ENCODE data around the gene WIPF1.
A peak's percentile ranks its signal among the peaks of the same experiment; 100 is the strongest.
"Not testable (repeated sequence)": the region's sequence is repeated elsewhere in the genome, so short reads cannot be mapped to it uniquely, and the experiment has no call there.

WIPF1 gene

DNA sequence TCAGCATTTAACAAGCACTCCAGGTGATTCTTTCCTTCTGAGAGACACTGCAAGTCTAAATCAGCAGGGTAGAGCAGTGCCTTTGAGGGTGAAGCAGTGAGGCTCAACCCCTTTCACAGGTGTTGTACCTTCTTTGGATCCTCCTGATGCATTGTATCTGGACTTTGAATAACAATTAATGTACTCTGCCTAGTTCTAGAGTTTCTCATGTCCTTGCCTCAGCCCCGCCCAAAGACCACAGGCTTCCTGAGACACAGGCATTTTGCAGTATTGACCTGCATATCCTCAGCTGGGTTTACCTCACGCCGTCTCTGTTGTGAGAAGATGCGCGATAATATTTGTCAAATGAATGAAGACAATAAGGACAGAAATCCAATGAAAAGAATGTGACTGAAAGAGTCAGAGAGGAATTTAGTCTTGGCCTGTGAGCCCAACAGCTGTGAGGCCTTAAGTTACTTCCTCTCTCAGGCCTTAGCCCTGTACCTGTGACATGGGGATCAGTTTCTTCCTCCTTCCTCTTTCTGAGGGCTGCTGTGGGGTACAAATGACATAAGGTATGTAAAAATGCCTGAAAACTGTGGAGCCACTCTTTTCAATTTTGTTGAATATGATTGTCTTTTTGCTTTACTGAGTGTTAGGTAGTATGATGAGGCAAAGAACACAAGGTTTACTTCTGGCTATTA is 43.7 kb downstream of the WIPF1 start:
- Histone ChIP-seq H3K27me3 (ENCODE audit: control insufficient read depth, low read length) (no peaks in the 10 kb centered on the region), H3K27ac (ENCODE audit: low read depth, low read length) (peak overlapping the region; percentile 16; the same call in 1 of the 2 replicates), H3K79me2 (ENCODE audit: control insufficient read depth, low read length) (no peaks in the 10 kb centered on the region), H3K4me1 (ENCODE audit: control insufficient read depth, low read length) (peaks cover 15% of the 10 kb centered on the region), H3K4me2 (ENCODE audit: low read length) (peak overlapping the region; percentile 34), H3K36me3 (ENCODE audit: control insufficient read depth, low read length) (no peaks in the 10 kb centered on the region), H3K9me2 (replicated peaks; ENCODE audit: control insufficient read depth, low read length) (no peaks in the 10 kb centered on the region), H4K20me1 (ENCODE audit: control insufficient read depth, insufficient read depth, low read depth, low read length) (no peaks in the 10 kb centered on the region), H3F3A (ENCODE audit: control insufficient read depth, insufficient read depth) (peaks cover 11% of the 10 kb centered on the region; the same call in 1 of the 2 replicates), H3K4me3 (ENCODE audit: low read length) (no peak overlapping the region; the same call in 1 of the 2 replicates), H3K9me3 (ENCODE audit: control insufficient read depth, insufficient read depth, low read length) (no peaks in the 10 kb centered on the region)
- TF ChIP-seq EZH2phosphoT487 (IDR thresholded peaks at IDR 0.05; ENCODE audit: borderline replicate concordance, low read length): no peak
- TF ChIP-seq CTCF (IDR thresholded peaks at IDR 0.05; ENCODE audit: low read depth, low read length, poor library complexity, severe bottlenecking): no peak

GRCh38 chr2:174552880-174553279 is 44.7 kb downstream of the WIPF1 start:
- H3K79me2 ChIP-seq (ENCODE audit: control insufficient read depth, low read length): no peaks in the 10 kb centered on the region
- H3K9me3 ChIP-seq (ENCODE audit: control insufficient read depth, insufficient read depth, low read length): no peaks in the 10 kb centered on the region
- no peaks in the 10 kb centered on the region for H3K9me2 ChIP-seq (replicated peaks; ENCODE audit: control insufficient read depth, low read length)
- TF ChIP-seq EZH2phosphoT487 (IDR thresholded peaks at IDR 0.05; ENCODE audit: borderline replicate concordance, low read length) (no peak), CTCF (IDR thresholded peaks at IDR 0.05; ENCODE audit: low read depth, low read length, poor library complexity, severe bottlenecking) (no peak)
- H3K27ac ChIP-seq (ENCODE audit: low read depth, low read length): no peak overlapping the region
- peaks cover 15% of the 10 kb centered on the region for H3K4me1 ChIP-seq (ENCODE audit: control insufficient read depth, low read length)
- H3F3A ChIP-seq (ENCODE audit: control insufficient read depth, insufficient read depth): peaks cover 9% of the 10 kb centered on the region; the same call in 1 of the 2 replicates
- H3K4me2 ChIP-seq (ENCODE audit: low read length): no peak overlapping the region
- H3K36me3 ChIP-seq (ENCODE audit: control insufficient read depth, low read length): no peaks in the 10 kb centered on the region
- H3K27me3 ChIP-seq (ENCODE audit: control insufficient read depth, low read length): no peaks in the 10 kb centered on the region
- H4K20me1 ChIP-seq (ENCODE audit: control insufficient read depth, insufficient read depth, low read depth, low read length): no peaks in the 10 kb centered on the region
- no peak overlapping the region for H3K4me3 ChIP-seq (ENCODE audit: low read length)

DNA sequence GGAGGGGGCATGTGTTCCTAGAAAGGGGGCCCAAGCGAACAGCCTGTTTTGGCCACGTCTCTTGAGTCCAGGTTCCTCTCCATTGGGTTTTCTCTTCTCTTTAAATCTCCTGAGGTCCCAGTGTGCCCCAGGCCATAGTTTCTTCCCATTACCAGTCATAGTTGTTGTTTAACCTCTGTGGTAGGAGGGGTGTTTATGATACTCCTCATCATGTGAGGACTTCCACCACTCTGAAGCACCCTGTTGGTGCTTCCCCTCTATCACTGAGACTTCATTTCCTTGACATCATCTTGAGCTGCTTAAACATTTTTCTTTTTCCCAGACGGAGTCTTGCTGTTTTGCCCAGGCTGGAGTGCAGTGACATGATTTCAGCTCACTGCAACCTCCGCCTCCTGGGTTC is 45.9 kb downstream of the WIPF1 start:
- Histone ChIP-seq H3K27me3 (ENCODE audit: control insufficient read depth, low read length) (no peaks in the 10 kb centered on the region), H3K4me3 (ENCODE audit: low read length) (no peak overlapping the region), H3K9me3 (ENCODE audit: control insufficient read depth, insufficient read depth, low read length) (no peaks in the 10 kb centered on the region), H3K4me2 (ENCODE audit: low read length) (no peak overlapping the region), H3K36me3 (ENCODE audit: control insufficient read depth, low read length) (no peaks in the 10 kb centered on the region), H3K9me2 (replicated peaks; ENCODE audit: control insufficient read depth, low read length) (no peaks in the 10 kb centered on the region), H3K27ac (ENCODE audit: low read depth, low read length) (no peak overlapping the region), H3K79me2 (ENCODE audit: control insufficient read depth, low read length) (no peaks in the 10 kb centered on the region), H4K20me1 (ENCODE audit: control insufficient read depth, insufficient read depth, low read depth, low read length) (no peaks in the 10 kb centered on the region), H3K4me1 (ENCODE audit: control insufficient read depth, low read length) (peaks cover 15% of the 10 kb centered on the region), H3F3A (ENCODE audit: control insufficient read depth, insufficient read depth) (peaks cover 2% of the 10 kb centered on the region; the same call in 1 of the 2 replicates)
- TF ChIP-seq EZH2phosphoT487 (IDR thresholded peaks at IDR 0.05; ENCODE audit: borderline replicate concordance, low read length): no peak
- no peak for TF ChIP-seq CTCF (IDR thresholded peaks at IDR 0.05; ENCODE audit: low read depth, low read length, poor library complexity, severe bottlenecking)

DNA sequence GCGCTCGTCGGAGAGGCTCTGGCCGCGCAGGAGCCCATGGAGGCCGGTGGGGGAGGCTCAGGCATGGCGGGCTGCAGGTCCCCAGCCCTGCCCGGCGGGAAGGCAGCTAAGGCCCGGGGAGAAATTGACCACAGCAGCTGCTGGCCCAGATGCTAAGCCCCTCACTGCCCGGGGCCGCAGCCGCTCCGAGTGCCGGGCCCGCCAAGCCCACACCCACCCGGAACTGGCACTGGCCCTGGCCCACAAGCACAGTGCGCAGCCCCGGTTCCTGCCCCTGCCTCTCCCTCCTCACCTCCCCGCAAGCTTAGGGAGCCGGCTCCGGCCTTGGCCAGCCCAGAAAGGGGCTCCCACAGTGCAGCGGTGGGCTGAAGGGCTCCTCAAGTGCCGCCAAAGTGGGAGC is 49.0 kb downstream of the WIPF1 start:
- H4K20me1 ChIP-seq (ENCODE audit: control insufficient read depth, insufficient read depth, low read depth, low read length); H3K9me3 ChIP-seq (ENCODE audit: control insufficient read depth, insufficient read depth, low read length); H3K36me3 ChIP-seq (ENCODE audit: control insufficient read depth, low read length); H3K4me1 ChIP-seq (ENCODE audit: control insufficient read depth, low read length); H3F3A ChIP-seq (ENCODE audit: control insufficient read depth, insufficient read depth); H3K27me3 ChIP-seq (ENCODE audit: control insufficient read depth, low read length); H3K4me2 ChIP-seq (ENCODE audit: low read length); H3K79me2 ChIP-seq (ENCODE audit: control insufficient read depth, low read length); H3K27ac ChIP-seq (ENCODE audit: low read depth, low read length); H3K4me3 ChIP-seq (ENCODE audit: low read length); H3K9me2 ChIP-seq (replicated peaks; ENCODE audit: control insufficient read depth, low read length): not testable (repeated sequence)

GRCh38 chr2:174548021-174548420 is 49.6 kb downstream of the WIPF1 start:
- H3K4me3 ChIP-seq (ENCODE audit: low read length); H3K4me1 ChIP-seq (ENCODE audit: control insufficient read depth, low read length); H3K27ac ChIP-seq (ENCODE audit: low read depth, low read length); H3K36me3 ChIP-seq (ENCODE audit: control insufficient read depth, low read length); H3K9me2 ChIP-seq (replicated peaks; ENCODE audit: control insufficient read depth, low read length); H3K4me2 ChIP-seq (ENCODE audit: low read length); H3K79me2 ChIP-seq (ENCODE audit: control insufficient read depth, low read length); H3F3A ChIP-seq (ENCODE audit: control insufficient read depth, insufficient read depth); H4K20me1 ChIP-seq (ENCODE audit: control insufficient read depth, insufficient read depth, low read depth, low read length); H3K27me3 ChIP-seq (ENCODE audit: control insufficient read depth, low read length); H3K9me3 ChIP-seq (ENCODE audit: control insufficient read depth, insufficient read depth, low read length): not testable (repeated sequence)
